ENCODE data around the gene RNPS1.

The RNPS1 gene, protein sequence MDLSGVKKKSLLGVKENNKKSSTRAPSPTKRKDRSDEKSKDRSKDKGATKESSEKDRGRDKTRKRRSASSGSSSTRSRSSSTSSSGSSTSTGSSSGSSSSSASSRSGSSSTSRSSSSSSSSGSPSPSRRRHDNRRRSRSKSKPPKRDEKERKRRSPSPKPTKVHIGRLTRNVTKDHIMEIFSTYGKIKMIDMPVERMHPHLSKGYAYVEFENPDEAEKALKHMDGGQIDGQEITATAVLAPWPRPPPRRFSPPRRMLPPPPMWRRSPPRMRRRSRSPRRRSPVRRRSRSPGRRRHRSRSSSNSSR

DNA sequence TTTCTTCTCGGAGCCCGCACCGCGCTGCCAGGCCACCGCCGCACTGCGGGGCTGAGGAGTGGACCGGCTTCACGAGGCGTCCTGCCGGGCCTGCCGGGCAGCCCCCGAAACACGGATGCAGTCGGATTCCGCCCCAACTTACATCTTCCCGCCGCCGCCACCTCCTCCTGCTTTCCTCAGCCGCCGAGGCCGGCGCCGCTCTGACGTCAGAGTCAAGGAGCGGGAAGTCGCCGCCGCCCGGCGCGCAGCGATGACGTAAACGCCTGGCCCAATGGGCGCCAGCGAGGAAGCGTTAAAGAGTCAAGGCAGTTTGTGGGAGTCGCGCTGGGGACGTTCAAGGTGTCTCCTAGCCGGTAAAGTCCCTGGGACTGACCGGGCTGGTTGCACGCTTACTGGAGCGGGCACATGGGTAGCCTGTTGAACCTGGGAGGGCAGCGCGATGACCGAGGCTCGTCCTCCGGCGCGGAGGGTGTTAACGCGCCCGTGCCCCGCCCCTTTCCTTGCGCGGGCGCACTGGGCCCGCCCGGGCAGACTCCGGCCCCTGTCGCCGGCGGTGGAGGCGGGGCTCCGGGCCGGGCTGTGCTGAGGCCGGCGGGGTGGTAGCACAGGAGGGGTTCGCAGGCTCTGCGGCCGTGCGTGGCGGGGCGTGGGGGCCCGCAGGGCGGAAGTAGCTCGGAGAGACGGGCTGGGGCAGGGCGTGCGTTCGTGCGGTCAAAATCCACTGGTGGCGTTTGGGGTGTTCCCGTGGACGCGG, at the start of gene RNPS1:
RNPS1 (minus strand) TSS at position 214 of the 754 bp plus-strand sequence. CDS start 3,483 bp downstream, outside the sequence.
- DNase-seq = peak; percentile 96

DNA sequence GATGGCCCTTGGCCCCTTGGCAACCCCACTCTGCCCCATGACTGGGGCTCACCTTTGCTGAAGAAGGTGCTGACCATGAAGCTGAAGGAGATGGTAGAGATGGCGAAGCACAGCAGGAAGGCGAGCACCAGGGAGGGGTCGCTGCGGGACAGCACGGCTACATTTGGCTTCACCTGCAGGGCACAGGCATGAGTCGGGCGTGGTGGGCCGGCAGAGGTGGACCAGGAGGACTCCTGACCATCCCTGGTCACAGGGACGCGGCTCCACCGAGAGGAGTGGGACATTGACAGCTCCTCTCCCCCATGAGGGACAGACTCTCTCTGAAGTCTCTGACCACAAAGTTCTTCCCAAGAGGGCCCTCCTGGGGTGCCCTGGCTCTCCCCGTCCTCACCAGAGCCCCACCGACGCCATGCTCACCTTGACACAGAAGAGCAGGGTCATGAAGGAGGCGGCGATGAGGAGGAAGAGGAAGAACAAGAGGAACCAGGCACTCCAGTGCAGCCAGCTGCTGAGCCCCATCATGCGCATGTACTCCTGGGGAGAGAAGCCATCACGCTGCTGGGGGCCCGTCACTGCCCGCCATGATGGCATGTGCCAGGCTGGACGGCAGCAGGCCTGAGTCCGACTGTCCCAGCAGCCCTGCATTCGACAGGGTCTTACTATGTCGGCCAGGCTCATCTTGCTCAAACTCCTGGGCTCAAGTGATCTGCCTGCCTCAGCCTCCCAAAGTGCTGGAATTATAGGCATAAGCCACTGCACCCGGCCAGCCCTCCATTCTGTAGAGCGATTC, 49.5 kb upstream of the RNPS1 start:
- DNase-seq = no peak

DNA sequence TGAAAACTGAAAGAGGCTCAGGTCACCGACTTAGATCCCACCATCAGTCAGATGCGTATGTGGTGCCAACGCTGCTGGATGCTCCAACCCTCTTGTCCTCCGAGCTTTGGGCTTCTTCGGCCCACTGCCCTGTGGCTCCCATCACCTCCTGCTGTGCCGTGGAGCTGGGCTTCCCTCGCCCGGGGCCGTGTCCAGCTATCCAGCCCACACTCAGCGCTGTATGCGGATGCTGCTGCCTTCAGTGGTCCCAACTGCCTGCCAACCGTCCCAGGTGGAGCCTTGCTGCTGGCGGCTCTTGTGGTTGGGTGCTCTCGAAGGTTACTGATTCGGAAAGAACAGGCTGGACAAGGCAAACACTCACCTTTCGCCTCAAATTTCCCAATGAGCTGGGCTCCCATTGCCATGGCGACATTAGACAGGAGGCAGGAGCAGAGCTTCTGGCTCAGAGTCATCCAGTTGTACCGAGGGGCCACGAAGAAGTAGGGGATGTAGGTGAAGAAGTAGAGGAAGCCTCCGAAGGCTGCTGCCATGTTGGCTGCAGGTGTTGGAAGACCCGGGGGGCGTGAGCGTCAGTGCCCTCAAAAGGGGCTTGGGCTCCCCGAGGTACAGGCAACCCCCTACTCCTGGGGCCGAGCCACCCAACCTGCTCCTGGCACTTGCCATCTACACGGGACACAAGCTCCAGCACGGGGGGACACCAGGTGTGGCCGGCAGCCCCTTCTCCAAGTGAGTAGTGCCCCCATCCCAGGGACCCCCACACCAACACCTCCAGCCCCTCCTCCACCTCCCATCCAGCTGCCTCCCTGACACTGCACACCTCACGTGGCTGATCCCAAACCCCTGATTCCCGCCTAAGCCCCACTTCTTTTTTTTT, 40.4 kb upstream of the RNPS1 start:
- no peak for DNase-seq

DNA sequence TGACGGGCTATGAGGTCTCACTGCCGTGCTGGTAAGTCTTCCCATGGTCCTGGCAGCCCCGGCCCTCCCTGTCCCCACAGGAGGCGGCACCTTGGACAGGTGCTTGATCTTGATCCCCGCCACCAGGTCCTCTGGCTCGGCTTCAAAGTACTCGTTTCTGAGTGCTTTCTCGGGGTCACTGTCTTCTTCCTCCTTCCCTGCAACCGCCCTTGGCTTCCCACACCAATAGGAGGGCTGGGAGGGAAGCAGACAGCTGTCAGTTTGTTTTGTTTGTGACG, 31.9 kb upstream of the RNPS1 start:
- no peak for DNase-seq

DNA sequence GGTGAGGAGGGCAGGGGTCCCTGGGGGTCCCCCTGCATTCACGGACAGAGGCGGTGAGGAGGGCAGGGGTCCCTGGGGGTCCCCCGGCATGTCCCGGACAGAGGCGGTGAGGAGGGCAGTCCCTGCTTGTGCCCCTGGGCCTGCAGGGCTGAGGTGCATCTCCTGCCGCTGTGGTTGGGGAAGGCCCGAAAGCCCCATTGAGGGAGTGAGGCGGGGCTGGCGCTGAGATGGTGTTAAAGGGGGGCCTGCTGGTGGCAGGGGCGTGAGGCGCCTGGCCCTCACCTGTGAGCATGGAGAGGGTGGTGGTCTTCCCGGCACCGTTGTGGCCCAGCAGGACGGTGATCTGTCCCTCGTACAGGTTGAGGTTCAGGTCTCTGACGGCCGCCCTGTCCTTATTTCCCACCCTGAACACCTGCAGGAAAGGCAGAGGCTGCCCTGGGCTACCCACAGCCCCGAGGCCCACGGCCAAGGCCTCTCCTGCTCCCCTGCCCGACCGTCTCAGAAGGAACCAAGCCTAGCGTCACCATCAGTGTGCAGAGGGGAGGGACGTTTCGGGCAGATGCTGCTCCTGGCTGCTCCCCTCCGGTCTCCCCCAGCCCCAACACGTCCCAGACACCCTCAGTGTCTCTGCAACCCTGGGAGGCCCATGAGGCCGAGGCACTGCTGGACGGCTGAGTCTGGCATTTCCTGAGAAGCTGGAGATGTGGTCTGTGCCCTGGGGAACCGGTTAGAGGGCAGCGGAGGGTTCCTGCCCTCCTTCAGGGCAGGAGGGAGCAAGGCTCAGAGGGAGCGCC, 31.4 kb upstream of the RNPS1 start:
- no peak for DNase-seq

DNA sequence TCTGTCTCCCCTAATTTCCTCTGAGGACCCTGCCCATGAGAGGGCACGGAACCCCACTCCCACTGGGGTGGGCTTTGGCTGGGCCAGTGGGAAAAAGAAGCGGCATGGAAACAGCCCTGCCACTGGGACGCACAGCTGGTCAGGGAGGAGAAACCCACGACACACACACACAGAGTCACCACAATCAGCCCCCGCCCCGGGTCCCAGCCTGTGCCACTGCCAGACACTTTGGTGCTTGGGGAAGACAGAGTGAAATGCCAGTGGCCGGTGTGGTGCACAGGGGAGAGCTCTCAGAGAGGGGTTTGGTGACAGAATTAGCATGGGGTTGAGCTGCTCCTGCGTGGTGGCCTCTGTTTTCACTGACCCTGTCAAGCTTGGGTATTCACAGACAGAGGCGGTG, 30.7 kb upstream of the RNPS1 start:
- DNase-seq = no peak

DNA sequence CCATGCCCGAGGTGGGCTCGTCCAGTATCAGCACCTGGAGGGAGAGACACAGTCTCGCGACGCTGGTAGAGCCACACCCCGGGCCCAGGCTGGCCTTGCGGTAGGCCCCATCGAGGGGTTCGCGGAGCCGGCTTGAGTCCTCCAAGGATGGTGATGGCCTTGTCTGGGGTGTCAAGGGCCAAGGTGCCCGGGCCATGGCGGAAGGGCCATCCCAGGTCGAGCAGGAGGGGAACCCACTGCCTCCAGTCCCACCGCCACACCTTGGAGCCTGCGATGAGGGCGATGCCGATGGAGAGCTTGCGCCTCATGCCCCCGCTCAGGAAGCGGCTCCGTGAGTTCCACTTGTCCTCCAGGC, 29.6 kb upstream of the RNPS1 start:
- DNase-seq = no peak

DNA sequence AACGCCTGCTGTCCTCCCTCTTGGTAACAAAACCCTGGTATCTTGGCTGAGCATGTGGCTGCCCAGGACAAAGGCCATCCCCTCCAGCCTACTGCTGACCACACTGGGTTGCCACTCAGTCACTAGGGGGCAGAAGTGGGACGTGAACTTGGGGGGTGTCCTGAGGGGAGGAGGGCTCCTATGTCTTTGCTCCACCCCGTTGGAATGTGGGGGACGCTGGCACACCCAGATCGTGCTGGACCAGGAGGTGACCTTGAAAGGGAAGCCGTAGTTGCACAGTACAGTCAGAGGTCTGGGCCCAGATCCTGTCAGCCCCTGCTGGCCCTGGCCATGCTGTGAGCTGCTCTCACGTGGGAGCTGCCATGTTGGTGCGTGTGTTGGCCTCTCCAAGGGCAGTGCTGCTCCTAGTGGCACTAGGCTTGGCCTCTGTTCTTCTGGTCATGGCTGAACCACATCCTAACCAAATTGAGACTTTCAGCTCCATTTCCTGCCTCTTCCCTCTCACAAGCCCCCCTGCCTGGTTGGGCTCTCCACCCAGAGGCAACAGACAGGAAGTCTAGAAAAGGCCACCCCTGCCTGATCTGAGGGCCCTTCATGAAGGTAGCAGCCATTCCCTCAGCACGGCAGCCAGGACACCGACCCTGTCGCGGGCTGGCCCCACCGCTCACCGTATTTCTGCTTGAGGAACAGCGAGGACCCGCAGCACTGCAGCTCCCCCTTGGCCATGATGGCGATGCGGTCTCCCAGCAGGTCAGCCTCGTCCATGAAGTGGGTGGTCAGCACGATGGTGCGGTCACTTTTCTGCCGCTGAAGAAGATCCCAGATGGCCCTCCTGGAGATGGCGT, 29.0 kb upstream of the RNPS1 start:
- DNase-seq = no peak

DNA sequence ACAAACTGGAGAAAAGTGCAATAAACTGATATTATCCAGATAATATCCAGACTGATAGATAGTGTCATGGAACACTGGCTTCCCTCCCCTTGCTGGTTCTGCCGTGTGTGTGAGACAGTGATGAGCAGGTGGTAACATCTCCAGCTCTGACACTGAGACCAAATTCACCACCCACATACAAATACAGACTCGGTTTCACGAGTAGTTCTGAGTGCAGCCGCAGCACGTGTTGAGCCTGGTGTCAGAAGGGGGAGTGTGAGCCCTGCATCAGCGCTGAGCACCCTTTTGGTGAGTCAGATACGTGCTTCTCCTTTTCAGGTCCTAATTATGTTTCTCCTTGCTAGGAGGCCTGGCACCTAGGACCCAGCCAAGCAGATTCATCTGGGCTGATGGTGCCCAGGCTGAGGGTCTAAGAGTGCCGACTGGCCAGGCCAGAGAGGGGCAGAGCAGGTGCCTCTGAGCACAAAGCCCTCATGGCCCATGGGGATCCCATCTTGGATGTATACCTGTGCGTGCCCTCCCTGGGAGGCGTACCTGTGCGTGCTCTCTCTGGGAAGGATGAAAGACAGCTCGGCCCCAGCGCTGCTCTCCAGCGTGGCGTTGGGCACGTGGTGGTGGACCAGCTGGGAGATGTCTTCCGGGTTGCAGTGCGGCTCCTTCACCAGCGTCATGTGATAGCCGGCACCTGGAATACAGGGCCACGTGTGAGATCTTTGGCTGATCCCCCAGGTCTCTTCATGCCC, 27.3 kb upstream of the RNPS1 start:
- DNase-seq = no peak

DNA sequence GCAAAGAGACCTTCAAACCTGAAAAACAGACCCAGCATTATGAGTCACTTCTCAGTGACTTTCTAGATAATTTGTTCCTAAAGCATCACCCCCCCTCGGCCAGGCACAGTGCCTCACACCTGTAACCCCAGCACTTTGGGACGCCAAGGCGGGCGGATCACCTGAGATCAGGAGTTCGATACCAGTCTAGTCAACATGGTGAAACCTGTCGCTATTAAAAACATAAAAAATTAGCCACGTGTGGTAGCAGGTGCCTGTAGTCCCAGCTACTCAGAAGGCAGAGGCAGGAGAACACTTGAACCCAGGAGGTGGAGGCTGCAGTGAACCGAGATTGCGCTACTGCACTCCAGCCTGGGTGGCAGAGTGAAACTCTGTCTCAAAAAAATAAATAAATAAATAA, 24.3 kb upstream of the RNPS1 start:
- no peak for DNase-seq

DNA sequence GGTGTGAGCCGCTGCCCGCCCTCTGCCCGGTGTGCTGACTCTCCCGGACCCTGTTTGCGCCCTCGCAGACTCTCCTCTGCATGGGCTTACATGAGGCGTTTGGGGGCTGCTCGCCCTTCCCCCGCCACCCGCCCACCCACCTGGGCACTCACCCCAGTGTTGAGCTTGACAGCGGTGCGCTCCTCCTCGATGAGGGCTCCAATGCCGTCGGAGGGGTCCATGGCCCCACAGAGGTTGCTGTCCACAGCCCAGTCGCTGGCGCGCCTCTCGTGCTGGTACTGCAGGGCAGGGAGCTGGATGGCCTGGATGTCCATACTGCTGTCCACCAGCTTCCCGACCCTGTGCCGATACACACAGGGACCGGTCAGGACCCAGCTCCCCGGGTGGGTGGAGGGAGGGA, 21.4 kb upstream of the RNPS1 start:
- DNase-seq = no peak

DNA sequence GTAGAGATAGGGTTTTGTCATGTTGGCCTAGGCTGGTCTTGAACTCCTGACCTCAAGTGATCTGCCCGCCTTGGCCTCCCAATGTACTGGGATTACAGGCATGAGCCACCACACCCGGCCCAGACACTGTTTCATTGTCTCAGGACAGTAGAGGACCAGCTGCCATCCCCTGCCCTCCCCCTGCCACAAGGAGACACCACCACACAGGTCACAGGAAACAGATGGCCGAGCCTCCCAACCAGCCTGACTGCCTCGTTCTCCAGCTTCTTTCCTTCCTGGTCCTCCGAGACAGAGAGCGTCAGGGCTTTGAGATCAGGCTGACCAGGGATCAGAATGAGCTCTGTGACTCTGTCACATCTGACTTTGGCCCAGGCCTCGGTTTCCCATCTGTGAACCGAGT, 20.8 kb upstream of the RNPS1 start:
- DNase-seq = no peak

DNA sequence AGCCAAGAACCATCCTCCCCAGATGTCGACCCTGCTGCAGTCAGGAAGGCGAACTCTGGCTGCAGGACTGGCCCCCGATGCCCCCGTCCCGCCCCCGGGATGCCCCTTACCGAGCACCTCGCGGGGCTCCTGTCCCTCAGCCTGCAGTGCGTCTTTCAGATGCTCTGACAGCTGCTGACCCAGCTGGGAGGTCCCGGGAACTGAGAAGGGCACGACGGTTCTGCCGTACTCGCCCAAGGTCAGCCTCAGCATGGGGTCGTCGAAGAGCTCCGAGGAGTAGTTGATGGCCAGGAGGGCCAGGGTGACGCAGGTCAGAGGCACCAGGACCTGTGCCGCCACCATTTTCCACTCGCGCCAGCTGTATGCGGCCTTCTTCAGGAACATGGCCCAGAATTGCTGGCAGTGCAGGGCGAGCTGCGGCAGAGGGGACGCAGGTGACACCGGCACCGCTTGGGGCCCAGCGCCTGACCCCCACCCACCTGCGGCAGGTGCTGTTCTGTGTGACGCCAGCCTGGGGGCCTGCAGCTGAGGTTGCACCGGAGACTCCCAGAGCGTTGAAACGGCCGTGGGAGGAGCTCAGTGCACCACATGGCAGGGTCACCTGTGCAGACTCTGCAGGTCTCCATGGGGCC, 20.1 kb upstream of the RNPS1 start:
- DNase-seq = no peak

DNA sequence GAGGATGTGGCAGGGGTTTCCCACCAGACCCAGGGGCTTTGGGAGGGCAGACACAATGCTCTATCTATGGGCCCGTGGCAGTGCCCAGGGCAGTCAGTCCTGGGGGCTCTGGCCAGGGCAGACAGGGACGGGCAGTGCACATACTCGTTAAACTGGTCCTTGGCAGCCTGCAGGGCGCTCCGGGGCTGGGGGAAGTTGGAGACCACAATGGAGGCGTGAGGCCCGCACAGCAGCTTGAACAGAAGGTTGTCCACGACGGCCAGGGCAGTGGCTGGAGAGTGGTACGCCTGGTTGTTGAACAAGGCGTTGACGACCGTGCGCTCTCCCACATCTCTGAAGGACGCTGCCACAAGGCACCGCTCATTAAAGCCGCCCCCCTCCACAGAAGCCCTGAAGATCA, 18.6 kb upstream of the RNPS1 start:
- no peak for DNase-seq

DNA sequence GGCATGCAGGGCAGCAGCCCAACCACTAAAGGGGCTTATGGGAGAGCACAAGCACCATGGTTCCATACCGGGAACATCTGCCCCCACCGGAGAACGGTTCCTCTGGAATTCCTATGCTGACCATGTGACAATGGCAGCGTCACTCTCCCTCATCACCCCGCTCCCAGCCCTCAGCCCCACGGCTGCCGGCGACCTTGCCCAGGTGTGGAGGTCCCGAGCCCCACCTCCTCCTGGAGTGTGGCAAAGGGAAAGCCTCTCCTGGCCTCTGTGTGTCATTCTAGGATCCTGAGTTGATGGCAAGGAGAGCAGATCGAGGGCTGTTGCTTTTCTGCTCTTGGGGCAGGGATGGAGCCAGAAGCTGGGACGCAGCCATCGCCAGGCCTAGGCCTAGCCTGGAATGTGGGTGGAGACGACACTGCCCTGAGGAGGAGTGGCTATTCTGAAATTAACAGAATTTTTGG, 17.8 kb upstream of the RNPS1 start:
- DNase-seq = no peak

DNA sequence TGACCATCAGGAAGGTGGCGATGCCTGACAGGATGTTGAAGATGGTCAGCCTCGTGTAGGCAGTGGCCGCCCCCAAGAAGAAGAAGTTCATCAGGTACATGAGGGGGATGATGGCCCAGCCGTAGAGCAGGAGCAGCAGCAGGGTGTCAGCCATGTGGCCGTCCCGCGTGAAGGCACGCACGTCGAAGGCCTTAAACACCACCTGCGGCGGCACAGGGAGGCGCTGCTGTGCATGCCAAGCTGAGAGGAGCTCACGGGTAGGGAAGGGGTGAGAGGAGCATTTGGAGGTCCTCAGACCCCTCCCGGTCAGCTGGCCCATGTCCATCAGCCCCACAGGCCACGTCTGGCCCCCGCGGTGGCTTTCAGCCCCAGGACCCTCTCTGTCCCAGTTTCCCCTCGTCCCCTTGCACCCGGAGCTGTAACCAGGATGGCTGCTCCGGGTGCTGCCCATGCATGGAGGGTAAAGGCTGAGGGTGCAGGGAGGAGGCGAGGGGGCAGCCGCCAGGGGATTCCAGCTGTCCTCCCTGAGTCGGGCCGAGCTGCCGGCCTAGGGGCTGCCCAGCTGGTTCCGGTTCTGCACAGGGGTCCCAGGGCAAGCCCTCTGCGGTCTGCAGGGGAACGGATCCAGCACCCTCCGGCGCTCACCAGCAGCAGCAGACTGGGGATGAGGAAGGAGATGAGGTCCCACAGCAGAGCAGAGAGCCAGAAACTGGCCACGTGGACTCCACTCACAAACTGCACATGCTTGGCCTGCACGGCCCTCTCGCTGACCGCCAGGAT, 17.1 kb upstream of the RNPS1 start:
- no peak for DNase-seq

DNA sequence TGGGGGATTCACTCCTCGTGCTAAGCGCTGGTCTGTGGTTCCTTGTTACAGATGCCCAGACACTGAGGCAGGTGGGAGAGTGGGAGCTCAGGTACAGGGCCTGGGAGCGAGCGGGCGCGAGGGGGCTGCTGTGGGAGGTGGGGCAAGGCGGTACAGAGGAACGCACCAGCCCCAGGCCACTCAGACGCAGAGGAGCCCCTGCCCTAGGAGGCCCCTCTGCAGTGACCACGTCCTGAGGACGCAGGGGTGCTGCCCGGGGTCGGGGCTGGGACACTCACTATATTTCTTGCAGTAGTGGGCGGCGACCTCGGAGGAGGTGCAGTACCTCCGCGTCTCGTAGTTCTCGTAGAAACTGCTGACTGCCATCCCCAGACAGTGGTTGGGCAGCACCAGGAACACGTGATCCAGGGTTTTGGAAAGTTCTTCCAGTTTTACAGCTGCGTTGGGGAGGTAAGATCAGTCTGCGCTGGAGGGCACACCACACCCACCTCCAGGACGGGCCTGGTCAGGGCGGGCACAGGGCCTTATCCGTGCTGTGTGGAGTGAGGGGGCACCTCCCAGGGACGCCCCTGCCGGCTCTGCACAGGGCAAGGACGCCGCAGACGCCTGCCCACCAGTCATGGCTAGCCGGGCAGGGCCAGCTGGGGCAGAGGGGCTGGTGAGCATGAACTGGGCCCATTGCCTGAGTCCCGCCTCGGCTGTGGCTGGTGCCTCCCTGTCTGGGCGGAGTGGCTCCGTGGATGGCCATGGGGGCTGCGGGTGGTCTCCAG, 16.3 kb upstream of the RNPS1 start:
- no peak for DNase-seq

DNA sequence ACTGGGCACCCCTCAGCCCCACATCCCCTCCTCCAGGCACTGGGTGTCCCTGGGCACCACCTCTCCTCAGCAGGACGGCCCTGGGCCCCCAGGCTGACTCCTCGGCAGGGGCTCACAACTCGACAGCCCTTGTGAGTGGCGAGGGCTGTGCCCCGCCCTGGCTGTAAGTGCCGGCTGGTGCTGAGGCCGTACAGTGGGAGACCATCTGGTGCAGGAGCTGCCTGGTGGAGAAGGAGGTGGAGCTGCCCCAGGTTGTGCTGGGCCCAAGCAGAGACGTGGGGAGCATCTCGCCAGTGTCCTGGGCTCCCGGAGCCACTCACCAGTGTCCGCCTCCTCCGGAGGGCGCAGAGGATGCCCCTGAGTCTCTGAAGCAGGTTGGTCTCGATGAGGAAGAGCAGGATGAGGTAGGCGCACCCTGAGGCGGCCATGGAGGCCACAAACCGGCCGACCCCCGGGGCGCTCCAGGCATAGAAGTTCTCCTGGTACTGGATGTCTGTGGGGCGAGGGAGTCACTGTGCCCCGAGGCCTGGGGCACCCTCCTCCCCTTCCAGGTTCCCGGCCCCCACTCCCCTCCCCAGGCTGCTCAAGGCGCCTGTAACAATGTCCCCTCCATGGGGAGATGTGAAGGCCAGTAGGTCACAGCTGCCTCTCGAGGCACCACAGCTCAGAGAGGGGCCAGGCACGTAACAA, 15.1 kb upstream of the RNPS1 start:
- DNase-seq = no peak
